Activated CD8-positive, alpha-beta memory T cell treated with anti-CD3 and anti-CD28 coated beads, Interleukin-2, amount 50 U/mL, for 24 hours (primary cell): ENCODE results near the gene E2F7.
"Not testable (repeated sequence)": the region's sequence is repeated elsewhere in the genome, so short reads cannot be mapped to it uniquely, and the experiment has no call there.

Source experiments
- DNase-seq: peaks from one replicate; pipeline ENCODE4 v3.0.0-alpha.2; 2020; ENCODE audit errors: extremely low read depth

E2F7 gene, protein sequence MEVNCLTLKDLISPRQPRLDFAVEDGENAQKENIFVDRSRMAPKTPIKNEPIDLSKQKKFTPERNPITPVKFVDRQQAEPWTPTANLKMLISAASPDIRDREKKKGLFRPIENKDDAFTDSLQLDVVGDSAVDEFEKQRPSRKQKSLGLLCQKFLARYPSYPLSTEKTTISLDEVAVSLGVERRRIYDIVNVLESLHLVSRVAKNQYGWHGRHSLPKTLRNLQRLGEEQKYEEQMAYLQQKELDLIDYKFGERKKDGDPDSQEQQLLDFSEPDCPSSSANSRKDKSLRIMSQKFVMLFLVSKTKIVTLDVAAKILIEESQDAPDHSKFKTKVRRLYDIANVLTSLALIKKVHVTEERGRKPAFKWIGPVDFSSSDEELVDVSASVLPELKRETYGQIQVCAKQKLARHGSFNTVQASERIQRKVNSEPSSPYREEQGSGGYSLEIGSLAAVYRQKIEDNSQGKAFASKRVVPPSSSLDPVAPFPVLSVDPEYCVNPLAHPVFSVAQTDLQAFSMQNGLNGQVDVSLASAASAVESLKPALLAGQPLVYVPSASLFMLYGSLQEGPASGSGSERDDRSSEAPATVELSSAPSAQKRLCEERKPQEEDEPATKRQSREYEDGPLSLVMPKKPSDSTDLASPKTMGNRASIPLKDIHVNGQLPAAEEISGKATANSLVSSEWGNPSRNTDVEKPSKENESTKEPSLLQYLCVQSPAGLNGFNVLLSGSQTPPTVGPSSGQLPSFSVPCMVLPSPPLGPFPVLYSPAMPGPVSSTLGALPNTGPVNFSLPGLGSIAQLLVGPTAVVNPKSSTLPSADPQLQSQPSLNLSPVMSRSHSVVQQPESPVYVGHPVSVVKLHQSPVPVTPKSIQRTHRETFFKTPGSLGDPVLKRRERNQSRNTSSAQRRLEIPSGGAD

GRCh38 chr12:77065361-77066204 lies at the start of gene E2F7:
E2F7 (minus strand) TSS chr12:77065569; CDS start chr12:77064635, 934 bp downstream.
- DNase-seq: peak; percentile 65

DNA sequence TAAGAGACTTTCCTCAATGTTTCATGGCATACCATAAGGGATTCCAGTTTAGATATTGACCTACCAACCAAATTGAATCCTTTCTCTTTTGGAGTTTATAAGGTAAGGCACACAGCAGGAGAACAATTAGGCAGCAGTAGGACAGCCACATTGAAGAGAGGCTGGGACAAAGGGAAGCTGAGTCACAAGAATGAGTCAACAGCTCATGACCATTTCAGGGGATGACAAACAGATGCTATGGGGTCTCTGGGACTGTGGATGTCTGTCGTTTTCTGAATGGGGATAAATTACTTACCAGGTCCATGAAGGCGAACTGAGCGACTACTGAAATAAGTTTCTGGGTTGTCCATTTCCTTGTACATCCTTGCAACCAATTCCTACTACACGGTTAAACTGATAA lies 48.6 kb upstream of the E2F7 start:
- no peak for DNase-seq

- DNase-seq: no peak
These were observed 43.3 kb upstream of the E2F7 start for GRCh38 chr12:77108707-77109106.

DNA sequence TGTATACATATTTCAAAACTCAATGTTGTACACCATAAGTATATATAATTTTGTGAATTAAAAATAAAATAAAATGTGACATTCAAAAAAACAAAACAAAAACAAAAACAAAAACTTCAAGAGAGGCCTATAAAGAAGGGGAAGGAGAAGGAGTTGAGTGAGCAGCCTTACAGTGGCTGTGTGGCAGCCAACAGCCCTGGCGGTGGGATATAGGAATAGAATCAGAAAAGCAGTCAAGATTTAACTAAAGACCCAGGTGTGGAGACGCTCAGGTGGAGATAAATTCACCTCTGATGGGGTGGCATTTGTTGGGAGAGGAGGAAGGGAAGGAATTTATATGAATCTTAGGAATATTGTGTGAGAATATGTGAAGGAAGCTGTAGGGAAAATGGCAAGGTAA lies 41.8 kb upstream of the E2F7 start:
- DNase-seq: no peak

DNA sequence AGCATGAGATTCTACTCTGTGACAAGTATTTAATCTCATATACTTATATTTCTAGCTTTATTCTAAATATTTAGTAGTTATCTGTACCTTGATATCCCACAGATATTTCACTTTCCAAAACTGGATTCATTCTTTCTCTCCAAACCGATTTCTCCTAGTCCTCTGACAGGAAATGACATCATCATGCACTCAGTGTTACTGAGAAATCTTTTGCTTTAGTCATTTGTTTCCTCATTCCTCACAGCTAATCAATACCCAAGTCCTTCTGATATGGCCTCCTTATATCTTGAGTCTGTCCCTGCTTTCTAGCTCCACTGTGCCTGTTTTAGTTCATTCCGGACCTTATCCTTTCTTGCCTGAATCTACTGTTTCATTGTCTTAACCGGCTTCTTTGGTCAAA lies 39.4 kb upstream of the E2F7 start:
- no peak for DNase-seq

DNA sequence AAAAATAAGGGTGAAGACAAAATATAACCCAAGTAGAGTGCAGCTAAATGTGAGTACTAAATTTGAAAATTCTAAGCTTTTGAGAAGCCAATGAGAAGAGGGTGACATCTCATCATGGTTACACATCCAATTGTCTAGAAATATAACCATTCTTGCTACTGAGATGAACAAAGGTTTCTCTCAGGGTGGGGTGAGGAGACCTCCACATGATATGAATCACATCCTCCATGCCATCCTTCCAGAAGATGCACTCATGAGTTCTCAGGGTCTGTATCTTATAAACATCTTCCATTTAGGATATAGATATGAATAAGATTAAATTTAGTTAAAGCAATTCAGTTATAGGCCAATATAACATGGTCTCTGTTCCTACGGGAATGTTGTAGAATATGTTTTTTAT lies 38.9 kb upstream of the E2F7 start:
- no peak for DNase-seq

GRCh38 chr12:77102691-77103090 lies 37.3 kb upstream of the E2F7 start:
- DNase-seq: no peak

- no peak for DNase-seq
These were observed 36.8 kb upstream of the E2F7 start for GRCh38 chr12:77102123-77102522.

GRCh38 chr12:77099799-77100198 lies 34.4 kb upstream of the E2F7 start:
- no peak for DNase-seq

DNA sequence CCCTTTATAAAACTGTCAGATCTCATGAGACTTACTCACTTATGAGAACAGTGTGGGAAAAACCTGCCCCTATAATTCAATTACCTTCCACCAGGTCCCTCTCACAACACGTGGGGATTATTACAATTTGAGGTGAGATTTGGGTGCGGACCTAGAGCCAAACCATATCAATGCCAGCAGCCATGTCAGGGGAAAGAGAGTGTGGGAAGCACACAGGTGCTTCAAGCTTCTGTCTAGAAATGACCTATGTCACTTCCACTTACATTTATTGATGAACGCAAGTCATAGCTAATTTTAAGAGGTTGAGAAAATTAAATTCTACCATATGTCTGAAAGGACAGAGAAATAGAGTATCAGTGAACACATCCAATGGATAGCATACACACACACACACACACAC lies 32.5 kb upstream of the E2F7 start:
- DNase-seq: no peak

DNA sequence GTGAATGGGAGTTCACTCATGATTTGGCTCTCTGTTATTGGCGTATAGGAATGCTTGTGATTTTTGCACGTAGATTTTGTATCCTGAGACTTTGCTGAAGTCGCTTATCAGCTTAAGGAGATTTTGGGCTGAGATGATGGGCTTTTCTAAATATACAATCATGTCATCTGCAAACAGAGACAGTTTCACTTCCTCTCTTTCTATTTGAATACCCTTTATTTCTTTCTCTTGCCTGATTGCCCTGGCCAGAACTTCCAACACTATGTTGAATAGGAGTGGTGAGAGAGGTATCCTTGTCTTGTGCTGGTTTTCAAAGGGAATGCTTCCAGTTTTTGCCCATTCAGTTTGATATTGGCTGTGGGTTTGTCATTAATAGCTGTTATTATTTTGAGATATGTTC lies 26.9 kb upstream of the E2F7 start:
- not testable (repeated sequence) for DNase-seq

- DNase-seq: no peak
These were observed 24.4 kb upstream of the E2F7 start for GRCh38 chr12:77089686-77090220.

GRCh38 chr12:77087427-77087826 lies 22.1 kb upstream of the E2F7 start:
- no peak for DNase-seq

DNA sequence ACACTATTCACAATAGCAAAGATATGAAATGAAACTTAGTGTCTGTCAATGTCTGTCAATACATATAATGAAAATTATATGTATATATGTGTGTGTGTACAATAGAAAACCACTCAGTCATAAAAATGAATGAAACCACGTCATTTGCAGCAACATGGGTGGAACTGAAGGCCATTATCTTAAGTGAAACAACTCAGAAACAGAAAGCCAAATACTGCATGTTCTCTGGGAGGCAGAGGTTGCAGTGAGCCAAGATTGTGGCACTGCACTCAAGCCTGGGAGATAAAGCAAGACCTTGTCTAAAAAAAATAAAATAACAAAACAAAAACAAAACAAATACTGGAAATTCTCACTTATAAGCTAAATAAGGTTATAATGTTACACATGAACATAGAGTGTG lies 16.7 kb upstream of the E2F7 start:
- no peak for DNase-seq

DNA sequence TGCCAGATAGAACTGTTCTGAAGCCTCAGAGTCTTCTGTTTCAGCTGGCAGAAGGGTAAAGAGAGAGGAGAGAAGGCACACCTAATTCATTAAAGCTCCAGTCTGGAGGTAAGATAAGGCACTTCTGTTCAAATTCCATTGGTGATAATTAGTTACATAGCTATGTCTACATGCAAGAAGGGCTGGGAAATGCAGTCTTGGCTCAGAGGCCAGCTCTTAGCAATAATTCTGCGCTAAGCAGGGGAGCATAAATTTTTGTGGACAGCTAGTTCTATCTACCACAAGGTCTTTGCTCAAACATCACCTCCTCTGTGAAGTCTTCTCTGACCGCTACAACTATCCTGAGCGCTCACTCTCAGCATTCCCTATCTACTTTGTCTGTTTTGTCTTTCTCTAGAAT lies 14.3 kb upstream of the E2F7 start:
- no peak for DNase-seq

GRCh38 chr12:77078231-77078630 lies 12.9 kb upstream of the E2F7 start:
- no peak for DNase-seq

DNA sequence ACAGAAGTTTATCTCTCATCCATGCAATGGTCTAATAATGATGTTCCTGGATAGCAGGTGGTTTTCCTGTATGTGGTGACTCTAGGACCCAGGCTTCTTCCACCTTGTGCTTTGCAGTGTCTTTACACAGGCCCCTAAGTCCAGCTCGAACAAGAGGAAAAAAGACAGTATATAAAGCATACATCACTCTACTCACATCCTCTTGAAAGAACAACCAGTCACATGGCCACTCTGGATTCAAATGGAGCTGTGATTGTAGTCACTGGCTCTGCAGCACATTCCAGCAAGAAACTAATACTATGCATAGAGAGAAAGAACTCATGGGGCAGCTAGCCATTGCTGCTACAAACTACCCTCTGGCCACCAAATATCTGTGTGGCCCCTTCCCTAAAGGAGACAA lies 11.5 kb upstream of the E2F7 start:
- no peak for DNase-seq

DNA sequence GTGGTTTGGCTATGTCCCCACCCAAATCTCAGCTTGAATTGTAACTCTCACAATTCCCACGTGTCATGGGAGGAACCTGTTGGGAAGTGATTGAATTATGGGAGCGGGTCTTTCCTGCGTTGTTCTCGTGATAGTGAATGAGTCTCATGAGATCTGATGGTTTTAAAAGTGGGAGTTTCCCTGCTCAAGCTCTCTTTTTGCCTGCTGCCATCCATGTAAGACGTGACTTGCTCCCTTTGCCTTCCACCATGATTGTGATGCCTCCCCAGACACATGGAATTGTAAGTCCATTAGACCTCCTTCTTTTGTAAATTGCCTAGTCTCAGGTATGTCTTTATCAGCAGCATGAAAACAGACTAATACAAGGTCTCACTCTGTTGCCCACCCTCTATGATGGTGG lies 8.5 kb upstream of the E2F7 start:
- not testable (repeated sequence) for DNase-seq

DNA sequence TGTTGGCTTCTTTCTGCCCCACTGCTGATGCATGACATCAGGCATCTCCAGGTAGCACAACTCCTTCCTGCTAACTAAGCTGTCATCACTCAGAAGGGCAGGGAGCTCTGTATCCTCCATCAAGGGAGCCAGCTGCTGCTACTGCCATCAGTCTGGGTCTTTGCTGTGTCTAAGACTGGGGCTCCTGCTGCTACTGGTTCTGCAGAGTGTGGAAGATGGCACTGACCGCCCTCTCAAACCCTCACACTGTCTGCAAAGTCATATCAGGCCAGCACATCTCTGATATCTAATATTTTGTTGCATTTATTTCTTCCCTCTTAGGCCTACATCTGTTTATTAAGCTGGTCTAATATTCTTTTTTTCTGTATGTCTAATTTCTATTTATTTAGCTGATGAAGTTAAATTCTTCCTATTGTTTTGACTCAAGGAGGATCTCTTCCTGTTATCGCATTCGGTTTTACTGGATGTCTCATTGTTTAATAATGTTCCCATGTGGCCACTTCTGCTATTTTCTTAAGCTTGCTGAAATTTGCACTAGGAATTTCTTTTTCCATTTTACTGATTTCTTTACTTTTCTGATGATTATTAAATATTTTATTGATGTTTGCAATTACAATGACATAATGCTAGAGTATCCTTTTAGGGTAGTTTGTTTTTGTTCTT lies 7.6 kb upstream of the E2F7 start:
- no peak for DNase-seq

- DNase-seq: no peak
These were observed 5.6 kb upstream of the E2F7 start for GRCh38 chr12:77070800-77071449.

DNA sequence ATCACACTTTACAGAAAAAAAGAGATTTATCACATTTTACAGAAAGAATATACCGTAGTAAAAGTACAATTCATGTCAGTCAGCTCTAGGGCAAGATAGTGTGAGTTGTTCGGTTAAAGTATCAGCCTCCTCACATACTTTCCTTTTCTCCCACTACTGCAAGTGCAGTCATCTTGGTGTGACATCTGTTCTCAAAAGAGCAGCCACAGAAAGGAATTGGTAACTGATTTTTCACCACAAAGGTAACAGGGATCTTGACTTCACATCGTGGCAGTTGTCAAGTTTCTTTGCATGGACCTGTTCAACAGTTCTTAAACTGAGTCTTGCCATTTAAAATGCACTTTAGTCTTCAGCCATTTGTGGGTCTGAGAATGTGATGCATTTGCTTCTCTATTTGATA lies 5.0 kb upstream of the E2F7 start:
- DNase-seq: no peak
